ENCODE data around the gene PGM1.

DNA sequence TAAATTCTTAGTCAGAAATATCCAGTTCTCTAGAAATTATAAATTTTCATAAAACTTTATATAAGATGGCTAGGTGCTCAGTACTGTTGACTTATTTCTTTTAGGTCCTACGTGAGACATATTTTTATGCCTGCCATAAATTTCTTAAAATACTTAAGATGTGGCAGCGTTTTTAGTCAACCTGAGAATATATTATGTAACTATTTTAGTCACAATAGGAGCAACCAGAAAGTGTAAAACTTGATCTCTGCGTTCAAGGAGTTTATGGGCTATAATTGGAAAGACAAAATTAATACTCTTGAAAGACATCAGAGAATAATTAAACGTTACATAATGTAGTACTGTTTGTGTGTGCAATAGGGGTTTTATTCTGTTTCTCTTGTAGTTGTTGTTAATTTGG, 24.1 kb upstream of the PGM1 start:
- TF ChIP-seq, protein P1, sequence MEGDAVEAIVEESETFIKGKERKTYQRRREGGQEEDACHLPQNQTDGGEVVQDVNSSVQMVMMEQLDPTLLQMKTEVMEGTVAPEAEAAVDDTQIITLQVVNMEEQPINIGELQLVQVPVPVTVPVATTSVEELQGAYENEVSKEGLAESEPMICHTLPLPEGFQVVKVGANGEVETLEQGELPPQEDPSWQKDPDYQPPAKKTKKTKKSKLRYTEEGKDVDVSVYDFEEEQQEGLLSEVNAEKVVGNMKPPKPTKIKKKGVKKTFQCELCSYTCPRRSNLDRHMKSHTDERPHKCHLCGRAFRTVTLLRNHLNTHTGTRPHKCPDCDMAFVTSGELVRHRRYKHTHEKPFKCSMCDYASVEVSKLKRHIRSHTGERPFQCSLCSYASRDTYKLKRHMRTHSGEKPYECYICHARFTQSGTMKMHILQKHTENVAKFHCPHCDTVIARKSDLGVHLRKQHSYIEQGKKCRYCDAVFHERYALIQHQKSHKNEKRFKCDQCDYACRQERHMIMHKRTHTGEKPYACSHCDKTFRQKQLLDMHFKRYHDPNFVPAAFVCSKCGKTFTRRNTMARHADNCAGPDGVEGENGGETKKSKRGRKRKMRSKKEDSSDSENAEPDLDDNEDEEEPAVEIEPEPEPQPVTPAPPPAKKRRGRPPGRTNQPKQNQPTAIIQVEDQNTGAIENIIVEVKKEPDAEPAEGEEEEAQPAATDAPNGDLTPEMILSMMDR (conservative IDR thresholded peaks at IDR 0.05) = no peak
- TF ChIP-seq EZH2 (IDR thresholded peaks at IDR 0.05; ENCODE audit: low read depth) = no peak
